HG03095 (cell line): ENCODE measurements around the gene AHCYL1.
A peak's percentile ranks its signal among the peaks of the same experiment; 100 is the strongest.

Experiments
- ATAC-seq: cut with Tn5 transposase; IDR thresholded peaks from one replicate; pipeline ENCODE4 v1.9.1; 2021; ENCODE audit warnings: moderate library complexity; ENCODE audit not compliant: unreplicated experiment

Gene AHCYL1

DNA sequence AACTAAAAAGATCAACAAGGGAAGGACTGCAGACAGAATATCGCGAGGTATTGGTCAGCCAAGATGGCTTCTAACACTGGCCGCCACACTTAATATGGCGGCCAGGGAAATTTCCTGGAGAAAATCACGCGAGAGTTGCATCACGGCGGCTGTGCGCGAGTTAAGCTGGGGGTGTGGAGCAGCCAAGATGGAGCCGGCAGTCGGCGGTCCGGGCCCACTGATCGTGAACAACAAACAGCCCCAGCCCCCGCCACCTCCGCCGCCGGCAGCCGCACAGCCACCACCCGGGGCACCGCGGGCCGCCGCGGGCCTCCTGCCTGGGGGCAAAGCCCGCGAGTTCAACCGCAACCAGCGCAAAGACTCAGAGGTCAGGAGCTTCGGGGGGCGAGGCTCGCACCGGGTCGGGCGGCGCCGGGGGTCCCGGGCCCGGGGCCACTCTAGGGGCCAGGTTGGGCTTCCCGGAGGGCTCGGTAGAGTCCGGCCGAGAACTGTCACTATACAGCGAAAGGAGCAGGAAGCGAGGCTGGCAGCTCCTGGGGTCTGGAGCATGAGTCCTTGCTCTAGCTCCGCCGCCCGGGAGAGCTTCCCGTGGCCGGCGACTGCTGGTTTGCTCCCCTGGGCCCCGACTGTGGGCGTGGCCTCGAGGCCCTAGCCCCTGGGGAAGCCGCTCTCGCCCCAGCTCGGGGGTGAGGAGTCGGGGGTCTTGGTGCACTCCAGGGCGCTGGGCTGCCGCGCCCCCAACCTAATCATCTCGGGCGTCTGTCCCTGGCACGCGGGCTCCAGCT, 50.1 kb downstream of the AHCYL1 start, which contains the start of gene STRIP1:
Gene STRIP1, plus strand, starts transcription at position 174 of the 785 bp plus-strand sequence. Its CDS starts 14 bp downstream, at position 188.
- ATAC-seq, result peak; percentile 89

- ATAC-seq, result no peak
These were observed 50.7 kb downstream of the AHCYL1 start for GRCh38 chr1:110035236-110035752.

GRCh38 chr1:110038271-110038670, 53.7 kb downstream of the AHCYL1 start:
- no peak for ATAC-seq

GRCh38 chr1:110039641-110040040, 55.1 kb downstream of the AHCYL1 start:
- ATAC-seq, result no peak

DNA sequence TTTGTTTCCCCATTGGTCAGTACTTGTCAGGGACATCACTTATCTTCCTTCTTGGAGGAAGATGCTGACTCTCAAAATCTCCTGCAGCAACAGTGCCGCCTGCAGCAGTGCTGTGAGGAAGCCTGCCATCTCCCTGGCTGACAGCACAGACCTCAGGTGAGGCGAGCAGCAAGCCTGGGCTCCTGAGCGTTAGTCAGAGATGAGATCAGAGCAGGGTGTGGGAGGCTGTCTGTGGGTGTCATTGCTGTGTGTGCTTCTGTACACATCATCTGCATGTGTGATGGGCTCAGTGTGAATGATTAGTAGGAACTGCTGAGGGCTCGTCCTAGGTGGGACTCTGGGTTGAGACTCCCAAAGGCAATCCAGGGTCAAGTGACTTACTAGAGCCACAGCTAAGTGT, 56.0 kb downstream of the AHCYL1 start:
- ATAC-seq, result no peak

GRCh38 chr1:110043016-110043415, 58.5 kb downstream of the AHCYL1 start:
- no peak for ATAC-seq

DNA sequence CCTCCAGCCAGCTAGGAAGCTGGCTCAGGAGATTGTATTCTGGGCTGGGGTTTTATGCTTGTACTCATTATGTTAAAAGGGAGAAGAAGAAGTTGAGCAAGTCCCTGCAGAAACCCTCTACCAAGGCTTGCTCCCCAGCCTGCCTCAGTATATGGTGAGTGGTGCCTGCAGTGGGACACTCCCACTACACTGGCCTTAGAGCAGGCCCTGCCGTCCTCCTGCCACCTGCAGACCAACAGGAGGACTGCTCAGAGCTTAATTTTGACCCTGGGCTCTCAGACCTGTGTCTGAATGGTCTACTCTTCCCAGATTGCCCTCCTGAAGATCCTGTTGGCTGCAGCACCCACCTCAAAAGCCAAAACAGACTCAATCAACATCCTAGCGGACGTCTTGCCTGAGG, 62.9 kb downstream of the AHCYL1 start:
- no peak for ATAC-seq

DNA sequence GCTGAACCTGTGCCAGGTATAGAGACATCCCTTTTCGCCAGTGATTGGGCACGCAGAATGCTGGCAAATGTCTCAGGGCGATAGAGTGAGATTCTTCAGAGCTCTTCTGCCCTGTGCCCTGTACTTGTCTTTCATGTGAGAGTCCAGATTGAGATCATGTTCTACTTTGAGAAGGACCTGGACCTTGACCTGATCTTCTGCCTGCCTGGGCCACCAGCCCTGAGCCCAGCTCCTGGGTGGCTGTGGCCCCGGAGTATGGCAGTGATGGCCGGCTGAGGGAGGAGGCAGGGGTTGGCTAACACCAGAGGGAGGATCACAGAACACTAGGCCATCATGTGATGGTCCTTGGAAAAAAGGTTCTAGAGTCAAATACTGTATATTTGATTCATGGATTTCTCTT, 63.7 kb downstream of the AHCYL1 start:
- no peak for ATAC-seq

- ATAC-seq, result no peak
These were observed 64.5 kb downstream of the AHCYL1 start for GRCh38 chr1:110048923-110049601.

DNA sequence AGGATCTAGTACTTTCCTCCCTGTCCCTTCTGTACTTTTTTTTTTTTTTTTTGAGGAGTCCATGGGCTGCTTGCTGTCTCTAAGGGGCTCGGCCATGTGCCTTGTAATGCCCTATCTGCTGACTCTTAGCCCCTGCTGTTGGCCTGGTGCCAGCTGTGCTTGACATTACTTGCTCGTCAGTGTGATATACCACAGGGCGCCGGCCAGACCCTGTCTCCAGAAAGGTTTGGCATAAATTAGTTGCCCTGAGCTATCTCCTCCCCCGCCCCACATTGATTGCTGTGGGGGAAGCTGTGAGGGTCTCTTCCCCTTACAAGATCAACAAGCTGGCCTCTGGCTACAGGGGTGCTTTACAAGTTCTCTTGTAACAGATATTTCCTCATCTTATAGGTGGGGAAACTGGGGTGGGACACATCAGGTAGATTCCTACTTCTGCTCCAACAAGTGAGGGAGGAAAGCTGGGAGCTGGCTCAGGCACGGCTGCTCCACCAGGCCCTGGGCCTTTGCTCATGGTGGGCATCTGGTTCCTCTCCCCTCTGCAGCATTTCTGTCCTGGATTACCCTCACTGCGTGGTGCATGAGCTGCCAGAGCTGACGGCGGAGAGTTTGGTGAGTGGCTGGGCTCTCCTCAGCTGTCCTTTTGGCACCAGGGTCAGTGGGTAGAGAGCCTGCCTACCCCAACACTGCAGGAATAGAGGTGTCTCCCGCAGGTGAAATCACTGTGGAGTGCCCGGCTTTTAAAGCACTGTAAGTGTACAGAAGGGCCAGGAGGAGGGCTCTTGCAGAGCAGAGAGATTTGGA, 65.4 kb downstream of the AHCYL1 start:
- no peak for ATAC-seq

DNA sequence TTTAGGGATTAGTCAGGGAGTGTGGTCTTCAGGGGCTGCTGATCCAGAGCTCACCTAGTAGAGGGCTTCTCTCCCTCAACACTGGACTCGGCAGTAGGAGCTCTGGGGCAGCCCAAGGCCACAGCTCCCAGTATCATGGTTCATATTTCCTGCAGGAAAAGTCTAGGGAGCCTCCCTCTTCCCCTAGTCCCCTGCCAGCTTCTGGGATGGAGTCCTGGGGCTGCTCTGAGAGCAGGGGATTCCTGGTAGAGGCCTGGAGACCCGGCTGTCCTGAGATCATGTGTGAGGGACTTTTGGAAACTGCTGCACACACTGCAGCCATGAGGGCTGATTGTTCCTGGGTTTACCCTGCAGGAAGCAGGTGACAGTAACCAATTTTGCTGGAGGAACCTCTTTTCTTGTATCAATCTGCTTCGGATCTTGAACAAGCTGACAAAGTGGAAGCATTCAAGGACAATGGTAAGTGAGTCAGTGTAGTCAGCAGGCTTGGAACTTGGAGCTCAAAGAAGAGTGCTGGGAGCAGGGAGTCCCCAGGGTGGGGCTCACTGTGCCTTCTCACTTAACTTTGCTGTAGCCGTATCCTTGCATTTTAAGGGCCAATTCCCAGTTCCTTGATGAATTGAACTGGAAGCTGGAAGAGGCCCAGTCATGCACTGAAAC, 66.2 kb downstream of the AHCYL1 start:
- ATAC-seq, result no peak

GRCh38 chr1:110051262-110051648, 66.7 kb downstream of the AHCYL1 start:
- ATAC-seq, result no peak

GRCh38 chr1:110053552-110054428, 69.2 kb downstream of the AHCYL1 start:
- ATAC-seq, result no peak

- ATAC-seq, result no peak
These were observed 71.1 kb downstream of the AHCYL1 start for GRCh38 chr1:110055493-110056284.

DNA sequence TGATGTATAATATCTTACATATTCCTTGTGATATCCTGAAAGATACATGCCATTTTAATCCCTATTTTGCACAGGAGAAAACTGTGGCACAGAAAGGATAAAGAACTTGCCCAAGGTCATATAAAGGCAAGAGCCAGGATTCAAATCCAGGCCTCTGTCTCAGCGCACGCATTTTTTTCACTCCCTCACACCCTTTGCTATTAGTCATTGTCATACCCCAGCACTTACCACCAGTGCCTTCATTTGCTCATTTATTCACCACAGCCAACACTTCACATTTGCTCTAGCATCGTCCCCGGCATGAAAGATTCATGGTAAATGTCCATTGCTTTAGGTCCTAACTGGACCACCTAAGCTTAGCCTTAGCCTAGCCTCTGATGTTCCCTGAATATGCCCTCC, 71.7 kb downstream of the AHCYL1 start:
- no peak for ATAC-seq

DNA sequence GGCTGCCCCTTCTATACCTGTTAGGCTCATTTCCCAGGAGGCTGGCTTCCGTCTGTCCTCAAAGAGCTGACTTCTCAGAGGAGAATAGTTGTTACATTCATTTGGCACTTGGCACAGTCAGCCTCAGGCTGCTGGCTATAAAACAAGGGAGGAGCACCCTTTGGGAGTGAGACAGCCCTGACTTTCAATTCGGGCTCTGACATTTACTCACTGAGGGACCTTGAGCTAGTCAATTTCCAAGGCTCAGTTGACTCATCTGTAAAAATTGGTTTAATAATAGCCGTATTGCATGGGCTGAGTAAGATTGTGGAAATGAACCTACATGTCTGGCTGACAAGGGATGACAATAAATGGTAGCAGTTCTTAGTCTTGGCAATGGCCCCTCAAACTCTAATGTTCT, 72.2 kb downstream of the AHCYL1 start:
- ATAC-seq, result no peak

DNA sequence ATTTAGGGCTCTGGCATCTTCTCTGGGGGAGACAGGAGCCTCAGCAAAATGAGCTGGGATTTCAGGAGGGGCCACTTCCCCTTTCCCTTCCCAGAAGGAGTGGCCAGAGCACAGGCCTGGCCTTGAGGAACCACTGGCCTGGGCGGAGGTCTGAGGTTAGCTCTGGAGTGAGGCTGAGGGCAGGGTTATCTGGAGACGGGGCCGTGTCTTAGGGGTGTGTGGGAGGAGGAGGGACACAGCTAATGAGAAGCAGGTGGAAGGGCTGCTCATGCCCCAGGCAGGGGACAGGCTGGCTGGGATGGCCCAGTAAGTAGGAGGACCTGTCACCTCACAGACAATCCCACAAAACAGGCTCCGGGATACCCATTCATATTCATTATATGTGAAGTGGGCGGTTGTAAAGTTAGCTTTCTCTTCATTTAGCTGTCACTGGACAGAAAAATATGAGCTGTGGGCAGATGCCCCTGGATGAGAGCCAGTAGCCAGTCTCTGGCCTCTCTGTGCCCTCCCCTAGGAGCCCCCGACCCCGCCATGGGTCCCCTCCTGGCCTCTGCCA, 73.5 kb downstream of the AHCYL1 start:
- no peak for ATAC-seq

DNA sequence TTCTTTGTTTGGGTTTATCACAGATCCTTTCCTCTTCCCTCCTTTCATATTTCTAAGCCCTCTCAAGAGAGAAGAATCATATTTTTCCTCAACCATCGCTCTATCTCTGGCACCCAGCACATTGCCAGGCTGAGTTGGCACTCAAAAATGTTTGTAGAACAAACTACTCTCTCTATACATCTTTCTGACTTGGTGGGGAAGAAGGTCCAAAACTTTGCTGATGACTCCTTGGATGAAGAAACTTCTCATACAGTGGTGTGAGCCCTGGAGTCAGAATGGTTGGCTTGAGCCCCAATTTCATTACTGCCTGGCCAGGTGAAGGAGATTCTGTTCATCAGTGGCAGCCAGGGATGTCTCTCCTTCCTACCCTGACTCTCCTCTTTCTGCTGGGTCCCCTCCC, 74.0 kb downstream of the AHCYL1 start:
- ATAC-seq, result no peak
